Measurements from ENCODE around the gene IL13.

The IL13 gene

DNA sequence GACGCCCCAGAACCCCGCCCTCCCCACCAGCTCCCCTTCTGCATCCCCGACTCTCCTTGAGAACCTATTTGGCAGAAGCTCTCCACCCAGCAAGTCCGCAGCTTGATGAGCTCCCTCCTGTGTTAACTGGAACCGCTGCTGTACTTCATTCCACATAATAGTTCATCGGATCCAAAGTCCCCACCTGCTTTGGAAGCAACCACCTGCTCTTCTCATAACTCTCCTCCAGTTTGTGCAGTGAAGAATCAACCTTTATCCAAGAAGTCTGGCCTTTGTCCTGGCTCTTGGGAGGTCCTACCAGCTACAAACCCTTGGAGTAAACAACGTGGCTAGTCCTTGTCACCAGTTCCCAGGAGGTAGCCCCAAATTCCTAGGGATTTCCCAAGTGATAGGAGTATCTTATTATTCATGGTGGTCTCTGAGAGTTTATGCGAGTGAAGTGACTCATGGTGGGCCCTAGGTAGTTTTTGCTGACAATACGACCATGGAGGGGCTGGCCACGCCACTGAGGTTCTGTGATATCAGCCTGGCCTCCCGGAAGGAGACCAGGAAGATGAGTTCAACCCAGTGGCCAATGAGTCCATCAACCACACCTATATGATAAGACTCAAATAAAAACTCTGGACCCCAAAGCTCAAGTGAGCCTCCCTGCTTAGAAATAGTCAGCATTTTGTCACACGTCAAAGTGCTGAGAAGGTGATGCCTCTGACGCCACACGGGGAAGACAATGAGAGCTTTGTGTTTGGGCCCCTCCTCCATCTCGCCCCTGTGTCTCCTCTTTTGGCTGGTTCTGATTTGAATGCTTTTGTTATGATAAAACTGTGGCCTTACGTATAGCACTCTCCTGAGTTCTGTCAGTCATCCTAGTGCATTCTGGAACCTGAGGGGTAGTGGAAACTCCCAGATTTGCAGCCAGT, 12.3 kb downstream of the IL13 start:
- DNase-seq (ENCODE audit: low read depth in 2 of 2) = no peak

DNA sequence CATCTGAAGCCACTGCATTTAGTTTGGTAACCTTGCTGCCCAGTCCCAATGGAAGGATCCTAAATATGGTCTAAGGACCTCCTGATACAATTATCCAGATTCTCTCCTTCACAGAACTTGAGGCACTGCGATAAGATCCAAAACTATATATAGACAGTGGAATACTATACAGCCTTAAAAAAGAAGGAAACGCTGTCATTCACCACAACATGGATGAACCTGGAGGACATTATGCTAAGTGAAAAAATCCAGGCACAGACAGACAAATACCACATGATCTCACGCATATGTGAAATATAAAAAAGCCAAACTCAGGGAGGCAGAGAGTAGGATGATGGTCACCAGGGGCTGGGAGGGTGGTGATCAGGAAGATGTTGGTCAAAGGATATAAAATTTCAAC, 13.0 kb downstream of the IL13 start:
- DNase-seq (ENCODE audit: low read depth in 2 of 2) = no peak

- DNase-seq (ENCODE audit: low read depth in 2 of 2) = no peak
Observed at GRCh38 chr5:132673488-132673887, 15.5 kb downstream of the IL13 start.

DNA sequence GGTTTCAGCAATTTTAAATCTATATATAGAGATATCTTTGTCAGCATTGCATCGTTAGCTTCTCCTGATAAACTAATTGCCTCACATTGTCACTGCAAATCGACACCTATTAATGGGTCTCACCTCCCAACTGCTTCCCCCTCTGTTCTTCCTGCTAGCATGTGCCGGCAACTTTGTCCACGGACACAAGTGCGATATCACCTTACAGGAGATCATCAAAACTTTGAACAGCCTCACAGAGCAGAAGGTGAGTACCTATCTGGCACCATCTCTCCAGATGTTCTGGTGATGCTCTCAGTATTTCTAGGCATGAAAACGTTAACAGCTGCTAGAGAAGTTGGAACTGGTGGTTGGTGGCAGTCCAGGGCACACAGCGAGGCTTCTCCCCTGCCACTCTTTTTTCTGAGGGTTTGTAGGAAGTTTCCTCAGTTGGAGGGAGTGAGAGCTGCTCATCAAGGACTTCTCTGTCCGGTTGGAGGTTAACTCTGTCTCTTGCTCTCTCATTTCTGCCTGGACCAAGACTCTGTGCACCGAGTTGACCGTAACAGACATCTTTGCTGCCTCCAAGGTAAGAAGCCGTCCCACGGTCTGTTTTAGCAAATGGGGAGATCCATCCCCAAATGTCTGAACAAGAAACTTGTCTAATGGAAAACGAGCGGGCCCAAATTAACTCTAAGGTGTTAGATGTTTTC, 16.1 kb downstream of the IL13 start, which contains the start of gene IL4:
TSS of gene IL4 (plus strand) at position 51 of the 692 bp plus-strand sequence. CDS start at position 113, 62 bp downstream.
- no peak for DNase-seq (ENCODE audit: low read depth in 2 of 2)

DNA sequence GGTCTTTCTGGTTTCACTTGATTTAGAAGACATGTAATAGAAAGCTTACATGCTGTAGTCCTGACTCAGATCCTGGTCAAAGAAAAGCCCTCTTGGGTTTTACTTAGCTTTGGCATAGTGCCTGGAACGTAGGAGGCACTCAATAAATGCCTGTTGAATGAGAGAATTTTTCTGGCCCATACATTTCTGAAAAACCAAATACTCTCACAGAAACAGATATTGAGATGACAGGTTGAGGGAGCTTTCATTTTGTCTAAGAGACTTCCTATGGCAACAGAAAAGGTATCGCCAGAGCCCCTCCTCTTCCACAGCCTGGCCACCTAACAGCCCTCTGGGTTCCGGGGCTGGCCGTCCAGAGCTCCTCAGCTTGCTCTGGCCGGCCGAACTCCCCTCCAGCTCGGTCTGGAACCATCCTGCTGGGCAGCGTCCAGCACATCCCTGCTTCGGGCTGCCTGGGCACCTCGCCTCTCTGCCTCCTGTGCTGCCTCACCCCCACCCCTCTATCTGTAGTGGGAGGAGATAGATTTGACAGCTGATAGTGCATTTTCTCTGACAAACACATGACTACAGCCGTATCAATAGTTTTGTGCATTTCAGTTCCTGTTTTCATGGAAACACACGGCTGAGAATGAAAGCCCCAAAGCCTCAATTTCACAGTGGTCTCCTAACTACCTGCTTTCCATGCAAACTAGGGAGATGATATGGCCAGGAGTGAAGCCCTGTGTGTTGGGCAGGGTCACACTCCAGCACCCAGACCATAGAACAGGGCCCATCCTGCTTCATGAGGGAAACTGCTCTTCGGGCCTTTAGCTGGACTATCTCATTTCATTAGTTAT, 16.9 kb downstream of the IL13 start:
- DNase-seq (ENCODE audit: low read depth in 2 of 2) = no peak

DNA sequence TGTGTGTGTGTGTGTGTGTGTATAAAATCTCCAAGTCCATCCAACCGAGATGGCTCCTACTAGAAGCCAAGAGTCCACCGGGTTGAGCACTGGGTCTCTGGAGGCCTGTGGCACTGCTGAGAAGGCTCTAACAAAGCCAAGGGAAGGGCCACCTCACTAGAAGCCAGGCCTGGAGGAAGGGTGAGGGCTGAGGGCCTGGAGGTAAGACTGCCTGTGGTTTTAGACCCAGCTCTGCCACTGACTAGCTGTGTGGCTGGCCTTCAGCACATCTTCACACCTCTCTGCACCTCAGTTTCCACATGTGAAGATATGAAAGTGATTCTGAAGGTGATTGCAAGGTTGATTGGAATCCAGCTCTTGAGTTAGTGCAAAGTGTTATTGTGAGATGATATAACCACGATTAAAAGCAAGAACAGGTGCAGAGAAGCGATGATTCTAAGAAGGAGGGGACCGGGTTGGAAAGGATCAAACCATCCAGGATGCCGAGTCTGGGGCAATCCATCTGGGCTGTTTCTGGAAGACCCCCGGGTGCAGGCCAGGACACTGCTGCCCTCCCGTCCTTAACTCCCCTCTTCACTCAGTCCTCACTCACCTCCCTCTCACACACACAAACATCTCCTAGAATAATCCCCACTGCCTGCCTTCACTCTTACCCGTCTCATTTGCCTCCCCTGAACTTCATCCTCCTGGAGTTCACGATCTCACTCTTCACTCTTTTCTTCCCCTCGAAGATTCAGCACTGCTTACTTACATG, 18.1 kb downstream of the IL13 start:
- no peak for DNase-seq (ENCODE audit: low read depth in 2 of 2)

- DNase-seq (ENCODE audit: low read depth in 2 of 2) = no peak
Observed at GRCh38 chr5:132677191-132677590, 19.2 kb downstream of the IL13 start.

- no peak for DNase-seq (ENCODE audit: low read depth in 2 of 2)
Observed at GRCh38 chr5:132677682-132678400, 19.9 kb downstream of the IL13 start.

GRCh38 chr5:132678735-132679134, 20.8 kb downstream of the IL13 start:
- DNase-seq (ENCODE audit: low read depth in 2 of 2) = no peak

DNA sequence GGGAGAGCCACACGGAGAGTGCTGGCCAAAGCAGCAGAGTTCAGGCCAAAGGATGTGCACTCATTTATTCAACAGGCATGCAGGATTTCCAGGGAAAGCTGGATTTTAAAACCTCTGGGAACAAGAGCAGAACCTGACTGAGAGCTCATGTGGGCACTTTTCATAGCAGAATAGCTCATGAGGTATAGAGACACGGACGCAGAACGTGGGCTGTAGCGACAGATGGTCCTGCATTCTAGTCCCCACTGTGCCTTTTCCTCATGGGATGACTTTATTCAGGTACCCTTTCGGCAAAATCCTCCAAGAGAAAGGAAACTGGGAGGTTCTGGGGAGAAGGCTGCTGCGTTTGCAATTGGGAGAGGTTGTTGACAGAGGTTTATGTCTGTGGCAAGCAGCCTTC, 21.2 kb downstream of the IL13 start:
- DNase-seq (ENCODE audit: low read depth in 2 of 2) = no peak

DNA sequence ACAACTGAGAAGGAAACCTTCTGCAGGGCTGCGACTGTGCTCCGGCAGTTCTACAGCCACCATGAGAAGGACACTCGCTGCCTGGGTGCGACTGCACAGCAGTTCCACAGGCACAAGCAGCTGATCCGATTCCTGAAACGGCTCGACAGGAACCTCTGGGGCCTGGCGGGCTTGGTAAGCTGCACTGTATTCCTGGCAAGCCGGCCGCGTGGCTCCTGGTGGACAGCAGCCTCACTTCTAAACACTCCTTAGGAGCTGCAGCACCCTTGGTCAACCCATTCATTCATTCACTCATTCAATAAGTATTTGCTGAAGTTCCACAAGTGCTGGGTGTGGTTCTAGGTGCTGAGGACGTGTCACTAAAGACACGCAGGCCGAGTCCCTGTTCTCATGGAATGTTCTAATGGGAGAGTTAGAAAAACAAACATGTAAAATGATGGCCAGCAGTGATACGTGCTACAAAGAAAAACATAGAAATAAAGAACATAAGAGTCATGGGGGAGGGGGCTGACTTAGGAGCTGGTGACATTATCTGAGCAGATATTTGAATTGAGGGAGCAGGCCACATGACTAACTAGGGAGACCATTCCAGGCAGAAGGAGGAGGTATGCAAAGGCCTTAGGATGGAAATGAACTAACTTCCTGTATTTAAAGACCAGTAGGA, 21.9 kb downstream of the IL13 start:
- DNase-seq (ENCODE audit: low read depth in 2 of 2) = no peak

DNA sequence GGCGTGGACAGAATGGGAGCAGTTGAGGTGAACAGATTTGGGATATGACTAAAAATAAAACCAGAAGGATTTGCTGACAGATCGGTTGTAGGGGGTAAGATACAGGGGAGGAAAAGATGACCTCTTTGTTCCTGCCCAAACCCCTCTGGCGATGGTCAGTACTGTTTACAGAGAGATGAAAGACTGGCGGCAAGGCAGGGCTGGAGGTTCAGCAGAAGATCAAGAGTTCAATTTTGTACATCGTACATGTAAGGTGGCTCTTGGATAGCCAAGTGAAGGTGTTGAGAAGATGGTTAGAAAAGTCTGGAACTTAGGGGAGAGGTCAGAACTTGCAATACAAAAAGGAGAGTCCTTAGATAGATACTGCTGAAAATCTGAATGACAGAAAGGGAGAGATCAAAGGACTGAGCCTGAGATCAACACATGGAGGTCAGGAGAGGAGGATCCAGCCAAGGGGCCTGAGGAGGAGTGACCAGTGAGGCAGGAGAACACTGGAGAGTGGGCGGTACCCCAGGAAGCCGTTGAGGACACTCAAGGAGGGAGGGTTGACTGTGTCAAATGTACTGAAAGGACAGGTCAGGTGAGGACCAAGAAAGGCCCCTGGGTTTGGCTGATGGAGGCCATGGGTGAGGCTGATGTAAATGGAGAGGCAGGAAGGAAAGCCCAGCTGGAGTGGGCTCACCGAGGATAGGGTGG, 23.0 kb downstream of the IL13 start:
- no peak for DNase-seq (ENCODE audit: low read depth in 2 of 2)

DNA sequence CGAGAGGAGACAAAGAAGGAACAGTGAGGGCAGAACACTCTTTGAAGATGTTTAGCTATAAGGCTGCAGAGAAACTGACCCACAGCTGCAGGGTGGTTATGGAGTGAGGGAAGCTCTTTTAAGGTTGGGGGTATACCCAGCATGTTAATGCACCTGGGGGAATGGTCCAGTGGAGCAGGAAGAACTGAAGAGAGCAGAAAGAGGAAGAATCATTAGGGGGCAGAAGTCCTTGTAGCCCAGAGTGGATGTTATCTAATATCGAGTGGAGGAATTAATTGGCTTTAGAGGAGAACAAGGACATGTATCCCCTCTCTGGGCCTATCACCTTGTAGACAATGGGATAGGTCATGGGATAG, 23.5 kb downstream of the IL13 start:
- DNase-seq (ENCODE audit: low read depth in 2 of 2) = no peak

DNA sequence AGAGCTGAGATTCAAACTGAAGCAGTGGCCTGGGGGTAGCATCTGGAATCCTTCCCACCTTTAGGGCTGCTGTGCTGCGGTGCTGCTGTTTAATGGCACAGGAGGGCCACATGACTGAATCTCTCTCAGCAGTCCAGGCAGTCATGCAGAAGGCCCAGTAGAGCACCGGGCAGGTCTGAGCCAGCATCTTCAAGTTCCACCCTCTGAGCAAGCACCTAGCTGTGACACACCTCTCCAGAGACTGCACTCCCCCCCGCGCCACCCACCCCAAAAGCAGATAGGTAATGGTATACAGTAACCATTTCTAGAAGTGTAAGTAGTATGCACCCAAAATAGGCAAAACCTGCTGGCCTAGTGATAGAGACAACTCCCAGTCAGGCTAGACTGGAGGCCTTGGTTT, 24.0 kb downstream of the IL13 start:
- no peak for DNase-seq (ENCODE audit: low read depth in 2 of 2)

GRCh38 chr5:132684491-132684890, 26.5 kb downstream of the IL13 start:
- DNase-seq (ENCODE audit: low read depth in 2 of 2) = no peak

DNA sequence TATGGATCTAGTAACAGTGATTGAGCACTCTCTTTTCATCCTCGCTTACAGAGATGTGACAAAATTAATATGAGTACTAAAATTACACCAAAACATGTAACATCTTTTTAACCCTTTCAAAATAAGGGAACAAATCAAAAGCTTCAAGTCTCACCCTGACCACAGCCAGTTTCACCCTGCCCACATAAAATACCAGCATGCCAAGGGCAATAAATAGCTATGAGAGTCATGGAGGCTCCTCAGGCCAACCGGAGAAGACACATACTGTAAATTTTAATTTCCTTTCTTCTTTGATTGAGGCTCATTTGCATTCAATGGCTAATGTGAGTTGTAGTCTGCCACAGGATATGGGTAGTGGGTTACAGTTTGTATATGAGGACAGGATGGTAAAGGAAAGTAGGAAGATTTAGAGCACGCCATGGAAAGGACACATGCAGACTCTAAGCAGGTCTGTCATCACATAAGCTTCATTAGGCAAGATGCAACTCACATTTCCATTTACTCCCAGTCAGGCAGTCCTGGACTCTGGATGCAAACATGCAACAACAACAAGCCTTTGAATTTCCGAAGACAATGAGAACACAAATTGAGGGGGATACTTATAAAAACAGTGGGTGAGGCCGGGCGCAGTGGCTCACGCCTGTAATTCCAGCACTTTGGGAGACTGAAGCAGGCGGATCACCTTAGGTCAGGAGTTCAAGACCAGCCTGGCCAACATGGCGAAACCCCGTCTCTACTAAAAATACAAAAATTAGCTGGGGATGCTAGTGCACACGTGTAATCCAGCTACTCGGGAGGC, 27.1 kb downstream of the IL13 start:
- no peak for DNase-seq (ENCODE audit: low read depth in 2 of 2)

DNA sequence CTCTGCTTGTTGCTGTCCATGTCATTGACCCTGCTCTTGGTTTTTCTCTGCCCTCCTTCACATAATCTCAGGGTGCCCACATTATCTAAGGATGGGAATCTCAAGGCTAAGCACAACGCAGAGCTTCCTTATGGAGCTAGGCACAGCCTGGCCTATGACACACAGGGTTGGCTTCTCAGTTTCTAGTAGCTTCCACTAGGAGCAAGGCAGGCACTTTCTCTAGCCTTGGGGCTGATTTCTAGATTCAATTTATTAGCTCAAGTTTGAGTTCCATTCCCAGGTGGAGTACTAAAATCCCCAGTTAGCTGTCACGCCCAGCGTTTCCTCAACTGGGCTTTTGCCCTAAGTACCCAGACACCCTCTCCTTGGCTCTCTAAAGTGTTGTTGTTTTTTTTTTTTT, 28.2 kb downstream of the IL13 start:
- DNase-seq (ENCODE audit: low read depth in 2 of 2) = no peak

DNA sequence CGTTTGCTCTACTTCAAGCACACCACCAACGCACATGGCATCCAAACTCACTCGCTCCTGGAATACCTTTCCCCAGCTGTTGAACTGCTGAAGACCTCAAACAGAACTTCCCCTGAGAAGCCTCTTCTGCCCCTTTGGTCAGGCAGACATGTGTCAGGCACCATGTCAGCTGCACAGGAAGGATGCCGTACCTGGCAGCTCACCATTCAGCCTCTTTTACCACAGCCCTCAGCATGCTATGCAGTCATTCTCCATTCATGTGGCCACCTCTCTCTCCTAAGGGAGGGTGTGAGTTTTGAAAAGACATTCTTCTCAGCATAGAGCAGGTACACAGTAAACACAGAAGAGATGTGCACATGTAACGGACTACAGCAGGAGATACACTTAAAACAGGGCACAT, 30.0 kb downstream of the IL13 start:
- no peak for DNase-seq (ENCODE audit: low read depth in 2 of 2)
